NCI-H2227 (cell line): ENCODE results near the gene MAN1C1.

ENCODE experiments used
- DNase-seq: peaks from one replicate; lab custom pipeline; 2025; ENCODE audit not compliant: unreplicated experiment; lab: John Stamatoyannopoulos, UW

The MAN1C1 gene

DNA sequence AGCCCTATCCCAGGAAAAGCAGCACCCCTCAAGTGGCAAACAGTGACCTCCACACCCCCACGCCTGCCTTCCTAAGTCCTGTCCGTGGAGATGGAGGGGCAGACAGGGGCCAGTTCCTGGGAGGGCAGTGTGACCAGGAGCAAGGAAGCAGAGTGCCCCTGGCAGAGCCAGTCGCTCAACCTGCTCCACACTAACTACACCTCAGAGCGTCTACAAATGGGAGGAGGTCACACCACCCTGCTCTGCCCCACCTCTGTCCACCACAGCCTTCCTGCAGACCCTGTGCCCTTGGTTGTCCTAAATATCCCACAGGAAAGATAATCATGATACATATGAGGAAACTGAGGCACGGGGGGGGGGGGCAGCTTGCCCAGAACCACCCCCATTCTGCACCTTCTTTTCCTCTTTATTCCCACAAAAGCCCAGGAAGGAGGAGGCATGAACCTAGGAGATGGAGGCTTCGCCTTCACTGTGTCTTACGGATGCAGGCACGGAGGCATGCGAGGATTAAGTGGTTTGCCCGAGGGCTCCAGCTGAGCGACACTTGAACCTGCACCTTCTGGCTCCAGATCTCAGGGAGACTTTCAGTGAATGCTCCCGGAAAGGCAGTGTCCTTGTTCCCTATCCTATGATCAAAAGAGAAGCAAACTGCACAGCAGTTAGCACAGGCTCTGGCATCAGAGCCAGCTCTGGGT is 140.7 kb downstream of the MAN1C1 start:
- no peak for DNase-seq

- no peak for DNase-seq
These were observed 141.2 kb downstream of the MAN1C1 start for GRCh38 chr1:25757846-25758185.

DNA sequence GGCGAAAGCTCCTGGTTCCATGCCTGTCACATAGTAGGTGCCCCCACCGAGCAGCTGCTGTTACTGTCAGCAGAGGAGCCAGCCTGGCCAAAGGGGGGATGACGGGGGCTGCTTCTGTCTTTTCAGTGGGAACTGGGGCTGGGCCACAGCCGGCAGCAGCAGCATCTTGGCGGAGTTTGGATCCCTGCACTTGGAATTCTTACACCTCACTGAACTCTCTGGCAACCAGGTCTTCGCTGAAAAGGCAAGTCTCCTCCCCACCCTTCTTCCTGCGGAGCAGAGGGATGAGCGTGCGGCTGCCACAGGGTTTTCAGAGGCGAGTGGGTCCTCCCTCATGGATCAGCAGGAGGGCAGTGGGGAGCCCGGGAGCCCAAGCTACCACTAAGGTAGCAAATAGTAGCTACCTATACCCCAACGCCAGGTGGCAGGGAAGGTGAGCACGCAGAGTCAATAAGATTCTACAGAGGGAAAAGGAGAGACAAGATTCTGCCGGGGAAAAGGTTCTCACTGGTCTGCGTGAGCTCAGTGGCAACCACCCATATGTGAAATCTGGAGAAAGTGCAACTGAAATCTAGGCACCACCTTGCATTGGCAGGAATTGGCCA is 142.0 kb downstream of the MAN1C1 start:
- DNase-seq: no peak

GRCh38 chr1:25760122-25760719 is 143.6 kb downstream of the MAN1C1 start:
- no peak for DNase-seq

DNA sequence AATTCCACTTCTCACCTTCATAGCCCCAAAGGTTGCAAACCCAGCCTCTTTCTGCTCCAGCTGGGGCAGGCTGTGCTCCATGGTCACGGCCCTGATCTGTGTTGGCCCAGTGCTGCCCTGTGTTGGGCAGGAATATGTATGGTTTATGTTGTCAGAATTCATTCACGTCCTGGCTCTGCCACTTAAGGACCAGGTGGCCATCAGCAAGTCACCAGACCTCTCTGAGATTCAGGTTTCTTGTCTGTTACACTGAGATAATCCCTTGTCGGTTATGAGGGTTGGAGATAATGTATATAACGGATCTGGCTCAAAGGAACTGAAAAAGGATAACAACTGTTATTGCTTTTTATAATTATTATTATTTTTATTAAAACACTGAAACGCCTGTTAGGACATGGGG is 144.3 kb downstream of the MAN1C1 start:
- DNase-seq: no peak

GRCh38 chr1:25763493-25763892 is 146.9 kb downstream of the MAN1C1 start:
- DNase-seq: no peak

DNA sequence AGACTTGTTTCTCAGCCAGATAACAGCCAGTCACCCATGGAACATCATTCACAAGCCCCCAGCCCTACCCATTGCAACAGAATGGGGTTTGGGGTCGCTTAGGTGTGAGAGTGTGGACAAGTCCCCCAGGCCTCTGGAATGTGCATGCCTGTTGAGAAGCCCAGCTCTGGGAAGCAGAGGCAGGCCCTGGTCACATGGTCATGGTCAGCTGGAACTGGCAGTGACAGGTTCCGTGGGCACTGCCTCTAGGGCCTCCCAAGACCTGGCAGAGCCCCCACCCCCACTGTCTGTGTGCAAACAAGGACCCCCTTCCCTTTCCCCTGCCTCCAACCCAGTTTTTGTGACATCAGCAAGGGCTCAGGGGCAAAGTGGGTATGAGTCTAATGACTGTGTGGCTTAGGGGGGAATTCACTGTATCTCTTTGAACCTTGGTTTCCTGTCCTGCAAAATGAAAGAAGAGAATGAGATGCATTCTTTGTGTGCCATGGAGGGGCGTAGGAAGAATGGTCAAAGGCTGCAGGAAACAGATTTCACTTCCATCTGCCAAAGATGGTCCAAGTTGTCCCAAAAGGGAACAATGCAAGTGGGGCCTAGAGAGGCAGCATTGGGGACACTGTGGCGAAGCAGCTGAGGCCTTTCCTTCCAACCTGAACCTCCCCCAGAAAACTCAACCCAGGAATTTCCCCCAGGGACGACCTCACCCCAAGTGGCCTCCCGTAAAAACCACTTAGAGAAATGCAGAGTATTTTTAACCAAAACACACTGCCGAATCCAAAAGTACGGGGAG is 148.7 kb downstream of the MAN1C1 start:
- no peak for DNase-seq

DNA sequence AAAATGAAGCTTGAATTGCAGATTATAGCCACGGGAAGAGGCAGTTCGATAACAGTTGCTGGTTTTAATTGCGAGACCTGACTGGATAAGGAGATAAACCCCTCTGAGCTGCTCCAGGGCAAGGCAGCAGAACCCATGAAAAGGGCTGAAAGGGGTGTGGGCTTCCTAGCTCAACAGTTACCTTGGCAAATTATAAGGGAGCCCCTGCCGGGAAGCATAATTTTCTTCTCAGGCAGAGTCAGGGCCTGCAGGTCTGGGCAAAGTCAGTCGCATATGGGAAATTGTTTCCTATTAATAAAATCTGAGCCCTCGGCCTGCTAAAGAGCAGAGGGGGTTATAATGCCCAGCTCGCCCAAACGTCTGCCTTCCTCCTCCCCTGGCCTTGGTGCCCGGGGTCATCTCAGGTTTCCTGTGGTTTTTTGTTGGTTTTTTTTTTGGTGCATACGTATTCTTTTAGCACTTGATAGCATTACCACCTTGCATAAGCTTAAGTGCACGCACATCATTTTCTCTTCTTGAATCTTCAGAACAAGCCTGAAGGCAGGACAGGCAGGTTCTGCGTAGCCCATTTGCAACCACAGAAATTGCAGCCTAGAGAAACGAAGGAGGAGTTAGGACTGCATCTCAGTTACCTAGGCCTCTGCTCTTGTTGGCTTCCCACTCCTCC is 149.5 kb downstream of the MAN1C1 start:
- peak; percentile 80 for DNase-seq

- DNase-seq: no peak
These were observed 150.3 kb downstream of the MAN1C1 start for GRCh38 chr1:25766721-25767436.

GRCh38 chr1:25767437-25767770 is 150.8 kb downstream of the MAN1C1 start:
- DNase-seq: no peak

DNA sequence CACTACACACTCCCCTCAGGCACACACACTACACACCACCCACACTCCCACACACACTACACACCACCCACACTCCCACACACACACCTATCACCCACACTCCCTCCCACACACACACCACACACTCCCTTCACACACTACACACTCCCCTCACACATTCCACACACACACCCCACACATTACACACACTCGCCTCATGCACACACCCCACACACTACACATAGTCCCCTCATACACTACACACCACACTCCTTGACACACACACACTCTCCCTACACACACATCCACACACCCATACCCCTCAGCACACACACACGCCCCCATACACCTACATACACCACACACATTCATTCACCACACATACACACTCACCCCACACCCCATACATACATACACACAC is 152.4 kb downstream of the MAN1C1 start:
- DNase-seq: no peak

GRCh38 chr1:25769625-25770383 is 153.2 kb downstream of the MAN1C1 start:
- no peak for DNase-seq

GRCh38 chr1:25770541-25771220 is 154.1 kb downstream of the MAN1C1 start:
- no peak for DNase-seq

DNA sequence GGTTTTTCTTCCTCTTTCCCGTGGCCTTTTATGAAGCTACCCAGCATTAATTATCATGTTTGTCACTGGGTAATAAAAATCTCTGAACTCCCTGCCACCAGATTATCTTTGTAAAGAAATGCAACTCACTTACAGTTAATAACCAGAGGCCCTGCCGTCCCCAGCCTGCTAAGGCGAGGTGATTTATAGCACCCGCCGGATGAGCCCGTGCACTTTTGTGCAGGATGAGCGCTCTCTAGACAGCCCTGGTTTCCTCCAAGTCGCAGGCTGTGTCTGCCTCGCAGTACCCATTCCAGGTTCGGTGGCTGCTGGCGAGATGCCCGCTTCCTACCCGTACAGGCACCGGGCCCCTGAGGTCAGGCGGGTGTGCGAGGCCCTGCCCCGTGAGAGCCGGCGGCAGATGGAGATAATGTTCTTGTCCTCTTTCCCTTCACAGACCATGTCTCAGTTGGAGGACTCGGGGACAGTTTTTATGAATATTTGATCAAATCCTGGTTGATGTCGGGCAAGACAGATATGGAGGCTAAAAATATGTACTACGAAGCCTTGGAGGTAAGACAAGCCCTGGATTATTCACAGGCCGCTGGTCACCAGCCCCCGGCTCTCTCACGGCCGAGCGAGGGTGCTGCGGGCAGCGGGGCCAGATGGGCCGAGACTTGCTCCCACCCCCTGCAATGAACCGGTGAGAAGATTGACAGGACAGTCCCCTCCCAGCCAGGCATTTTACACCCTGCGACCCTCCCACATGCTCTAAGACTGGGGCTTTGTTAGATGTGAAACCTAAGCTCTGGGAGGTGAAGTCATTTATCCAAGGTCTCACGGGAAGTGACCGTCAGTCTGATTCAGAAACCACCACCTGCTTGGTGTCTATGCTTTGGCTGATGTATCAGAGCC is 154.9 kb downstream of the MAN1C1 start:
- DNase-seq: peak; percentile 80

- no peak for DNase-seq
These were observed 155.6 kb downstream of the MAN1C1 start for GRCh38 chr1:25772164-25772563.

GRCh38 chr1:25772692-25773245 is 156.2 kb downstream of the MAN1C1 start:
- DNase-seq: no peak

DNA sequence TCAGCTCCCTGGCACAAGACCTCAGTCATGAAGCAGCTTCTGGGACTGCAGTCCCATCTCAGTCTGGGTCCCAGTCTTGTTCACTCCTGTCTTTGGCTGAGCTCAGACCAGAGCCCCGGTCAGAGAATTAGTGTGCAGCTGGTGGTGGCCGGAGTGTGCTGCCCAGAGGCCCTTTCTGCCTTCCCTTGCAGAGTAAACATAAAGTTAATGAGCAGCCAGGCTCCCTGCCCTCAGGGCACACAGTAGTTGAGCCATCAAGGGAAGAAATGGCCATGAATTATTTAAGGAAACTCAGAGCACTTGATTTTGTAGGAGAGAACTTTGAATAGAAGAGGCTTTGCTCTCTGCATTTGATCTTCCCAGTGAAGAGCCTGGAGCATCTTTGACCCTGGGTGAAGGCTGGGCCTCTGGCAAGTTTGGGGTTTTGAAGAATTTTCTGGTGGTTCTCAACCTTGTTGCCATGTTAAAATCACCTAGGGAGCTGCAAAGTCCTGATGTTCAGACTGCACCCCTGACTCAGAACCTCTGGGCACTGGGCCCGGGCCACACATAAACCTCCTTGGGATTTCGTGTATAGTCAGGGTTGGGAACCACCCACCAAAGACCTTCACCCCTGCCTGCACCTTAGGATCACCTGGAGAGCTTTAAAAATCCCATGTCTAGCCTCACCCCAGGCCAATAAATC is 157.0 kb downstream of the MAN1C1 start:
- DNase-seq: no peak
